ENCODE measurements around the gene MSLN.

DNA sequence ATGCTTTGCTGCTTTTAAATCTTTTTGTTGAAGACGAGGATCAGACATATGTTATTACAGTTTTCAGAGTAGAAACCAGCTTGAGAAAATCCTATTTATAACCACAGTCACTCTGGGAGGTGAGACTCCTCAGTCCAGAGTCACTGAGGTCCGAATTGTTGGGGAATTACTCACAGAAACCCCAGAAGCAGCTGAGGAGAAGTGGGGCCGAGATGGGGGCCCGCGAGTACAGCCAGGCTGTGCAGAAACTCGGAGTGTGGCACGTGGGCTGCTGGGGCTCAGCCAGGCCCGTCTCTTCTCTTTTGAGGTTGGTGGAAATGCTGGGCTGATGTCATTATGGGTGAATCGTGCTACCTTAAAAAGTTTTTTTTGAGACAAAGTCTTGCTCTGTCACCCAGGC is 54.4 kb downstream of the MSLN start:
- TF ChIP-seq EZH2phosphoT487 (IDR thresholded peaks at IDR 0.05; ENCODE audit: borderline replicate concordance, low read depth) = no peak
- no peak for TF ChIP-seq EP300 (IDR thresholded peaks at IDR 0.05; ENCODE audit: borderline replicate concordance in 1 of 2, low read depth in 1 of 2, low read length in 1 of 2)
- no peak for TF ChIP-seq CHD2 (IDR thresholded peaks at IDR 0.05; ENCODE audit: low read length, partially characterized antibody)
